ENCODE measurements around the gene NRF1. TPM values are rescaled to one million over a fixed set of nuclear protein-coding genes. Genes with fewer than 3 reads are reported as not detected.

The NRF1 gene
- total and polyA plus RNA-seq, 2 of the 8 experiments (the other 6 are each of a cell fraction or from before 2014, with no cell fraction given) = 18.2 to 21.4 TPM

GRCh38 chr7:129773328-129773731, 161.8 kb downstream of the NRF1 start:
- Histone ChIP-seq H2BK5ac (ENCODE audit: low read depth, low read length) (peak overlapping the region; percentile 30; the same call in 1 of the 2 replicates), H3K79me1 (ENCODE audit: low read depth, low read length) (peaks cover 23% of the 10 kb centered on the region), H3K4me1 (replicated peaks in 1 of 4; ENCODE audit: control insufficient read depth in 3 of 4, insufficient read depth in 4 of 4, low read length in 3 of 4) (peaks cover 15 to 79% (median 58%) of the 10 kb centered on the region in 4 experiments), H3K9me3 (ENCODE audit: insufficient read depth in 2 of 2, low read depth in 1 of 2, low read length in 1 of 2) (no peaks in the 10 kb centered on the region), H3K23ac (ENCODE audit: insufficient read length) (no peak overlapping the region), H2AFZ (ENCODE audit: low read length) (no peak overlapping the region), H3K14ac (ENCODE audit: insufficient read length) (no peak overlapping the region), H2BK12ac (ENCODE audit: low read depth, low read length) (peak overlapping the region; percentile 98; the same call in 1 of the 2 replicates), H3K27ac (ENCODE audit: low read depth, low read length) (no peak overlapping the region), H3K4me2 (ENCODE audit: insufficient read depth in 1 of 2, low read depth in 2 of 2, low read length in 2 of 2) (no peak overlapping the region), H4K5ac (ENCODE audit: insufficient read length, low read depth, low read length) (no peak overlapping the region), H3K79me2 (ENCODE audit: control insufficient read depth in 1 of 2, insufficient read depth in 2 of 2, low read length in 2 of 2) (peaks cover 2 to 29% of the 10 kb centered on the region in 2 experiments; a peak in 2 of 4 replicates), H3K4me3 (ENCODE audit: extremely low read depth in 1 of 4, insufficient read depth in 2 of 4, low read depth in 3 of 4, low read length in 4 of 4) (no peak overlapping the region), H4K91ac (replicated peaks; ENCODE audit: insufficient read length, low read length) (peak overlapping the region; percentile 25), H3K9ac (replicated peaks in 1 of 4; ENCODE audit: extremely low read depth in 1 of 4, low read depth in 3 of 4, low read length in 3 of 4) (no peak overlapping the region), H3K4ac (replicated peaks; ENCODE audit: insufficient read length, low read depth, low read length) (no peak overlapping the region), H3K18ac (ENCODE audit: extremely low read depth, low read length) (peak overlapping the region; percentile 51; the same call in 1 of the 2 replicates), H3K36me3 (ENCODE audit: control insufficient read depth in 2 of 4, insufficient read depth in 4 of 4, low read length in 3 of 4) (peaks cover 0 to 6% (median 0%) of the 10 kb centered on the region in 4 experiments; a peak in 1 of 8 replicates), H2AK5ac (ENCODE audit: low read depth, low read length) (peak overlapping the region; percentile 90; the same call in 1 of the 2 replicates), H2BK15ac (ENCODE audit: low read length) (peak overlapping the region; percentile 81; the same call in 1 of the 2 replicates), H2BK120ac (replicated peaks; ENCODE audit: low read depth, low read length) (no peak overlapping the region), H2BK20ac (ENCODE audit: low read length) (0 out of 2 replicates have a peak overlapping the region, but pooled peaks have one; percentile 32), H3K27me3 (replicated peaks in 1 of 4; ENCODE audit: control insufficient read depth in 3 of 4, extremely low read depth in 1 of 4, insufficient read depth in 3 of 4, low read length in 3 of 4) (peaks cover 12 to 33% (median 31%) of the 10 kb centered on the region in 4 experiments), H3K56ac (replicated peaks; ENCODE audit: insufficient read length, low read depth, low read length) (no peak overlapping the region), H4K8ac (ENCODE audit: extremely low read depth, insufficient read depth, low read length) (no peak overlapping the region), H4K20me1 (replicated peaks in 1 of 2; ENCODE audit: control insufficient read depth in 1 of 2, insufficient read depth in 2 of 2, low read length in 2 of 2) (peaks cover 8 to 14% of the 10 kb centered on the region in 2 experiments), H3K23me2 (ENCODE audit: low read depth, low read length) (peaks cover 6% of the 10 kb centered on the region)
- CTCF ChIA-PET (ENCODE audit: partially characterized antibody) = interaction anchor here (0.5 to 8.1 kb wide), 15 partner anchors 8 to 409 kb away, joined by 3 to 45 read pairs (median 4); no protein-coding TSS in a partner anchor
- DNase-seq (ENCODE audit: low read depth in 1 of 2, low spot score in 2 of 2) = no peak
- TF ChIP-seq BACH1 (IDR thresholded peaks at IDR 0.05; ENCODE audit: low read length) = no peak
- TF ChIP-seq YY1 (IDR thresholded peaks at IDR 0.05; ENCODE audit: low read depth, low read length) = no peak
- TF ChIP-seq POLR2A (IDR thresholded peaks at IDR 0.05; ENCODE audit: control extremely low read depth in 1 of 2, low read depth in 2 of 2, low read length in 2 of 2) = no peak
- no peak for TF ChIP-seq CHD1 (IDR thresholded peaks at IDR 0.05; ENCODE audit: low read depth, low read length)
- no peak for TF ChIP-seq CEBPB (IDR thresholded peaks at IDR 0.05; ENCODE audit: low read depth, low read length)
- no peak for TF ChIP-seq SP4 (IDR thresholded peaks at IDR 0.05; ENCODE audit: low read length)
- TF ChIP-seq SIX5 (IDR thresholded peaks at IDR 0.05; ENCODE audit: low read depth, low read length) = no peak
- no peak for TF ChIP-seq E2F6 (IDR thresholded peaks at IDR 0.05)
- TF ChIP-seq EGR1 (IDR thresholded peaks at IDR 0.05; ENCODE audit: borderline replicate concordance, low read depth, low read length) = no peak
- TF ChIP-seq JUND (IDR thresholded peaks at IDR 0.05; ENCODE audit: low read length) = no peak
- no peak for TF ChIP-seq SUZ12 (IDR thresholded peaks at IDR 0.05; ENCODE audit: low read length)
- no peak for TF ChIP-seq TCF12 (IDR thresholded peaks at IDR 0.05; ENCODE audit: low read depth, low read length)
- TF ChIP-seq ASH2L (IDR thresholded peaks at IDR 0.05; ENCODE audit: low read length) = no peak
- TF ChIP-seq HDAC6 (IDR thresholded peaks at IDR 0.05; ENCODE audit: low read depth, low read length) = no peak
- POLR2A ChIA-PET (ENCODE audit: partially characterized antibody) = interaction anchor here (1.3 to 3.1 kb wide), 6 partner anchors 9 to 161 kb away, joined by 3 to 27 read pairs (median 4); partner anchors contain the start of gene NRF1
- FAIRE-seq = no peak
- WGBS, 2 experiments (ENCODE audit: extremely low coverage in 1 of 2, insufficient coverage in 1 of 2, insufficient read length in 1 of 2, insufficient replicate concordance in 2 of 2, low coverage in 1 of 2, low lambda C conversion rate in 2 of 2, missing lambda C conversion rate in 1 of 2) = 95% methylated on average over 5 of the region's 5 CpGs; no CpG with 5 or more reads in 1 of the 2 experiments
